ENCODE measurements around the gene TRAPPC3.

- TF ChIP-seq EZH2 (IDR thresholded peaks at IDR 0.05; ENCODE audit: borderline replicate concordance, low read depth, low read length, poor library complexity, severe bottlenecking) (no peak), CTCF (conservative IDR thresholded peaks at IDR 0.05; ENCODE audit: low read depth, low read length) (no peak)
These were observed 33.4 kb upstream of the TRAPPC3 start for GRCh38 chr1:36182734-36183133.
